ENCODE measurements around the gene TRMT13. TPM values are rescaled to one million over a fixed set of nuclear protein-coding genes. Genes with fewer than 3 reads are reported as not detected.
A peak's percentile ranks its signal among the peaks of the same experiment; 100 is the strongest.

TRMT13 gene
- total and polyA plus RNA-seq, 9 of the 15 experiments (the other 6 are each of a cell fraction or from before 2014, with no cell fraction given), result 18.7 to 33.0 (median 28.9) TPM

GRCh38 chr1:100132566-100133477, at the start of gene TRMT13, which contains the start of gene SASS6 (continued):
- TF ChIP-seq ZNF407 (IDR thresholded peaks at IDR 0.05; ENCODE audit: low read depth) (peak; percentile 100), ZNF77 (CRISPR knock-in tag; IDR thresholded peaks at IDR 0.05) (no peak), MCM5 (IDR thresholded peaks at IDR 0.05; ENCODE audit: low read depth) (no peak), ZNF121 (CRISPR knock-in tag; conservative IDR thresholded peaks at IDR 0.05) (no peak), TCF7L2 (IDR thresholded peaks at IDR 0.05; ENCODE audit: low read depth, low read length) (no peak), SIRT6 (IDR thresholded peaks at IDR 0.05; ENCODE audit: low read depth, low read length) (no peak), ZNF511 (CRISPR knock-in tag; IDR thresholded peaks at IDR 0.05) (peak; percentile 81; the same call in 1 of the 2 replicates), STAT5B (CRISPR knock-in tag; IDR thresholded peaks at IDR 0.05) (no peak), ZNF282 (CRISPR knock-in tag; IDR thresholded peaks at IDR 0.05) (no peak), RBBP5 (IDR thresholded peaks at IDR 0.05; ENCODE audit: borderline replicate concordance, insufficient read depth, low read length, poor library complexity, severe bottlenecking) (peak; percentile 84), ZC3H4 (CRISPR knock-in tag; IDR thresholded peaks at IDR 0.05; ENCODE audit: borderline replicate concordance) (no peak), ZNF140 (CRISPR knock-in tag; IDR thresholded peaks at IDR 0.05) (no peak), CTBP1 (IDR thresholded peaks at IDR 0.05; ENCODE audit: borderline replicate concordance) (peak; percentile 68; the same call in 1 of the 2 replicates), SNIP1 (IDR thresholded peaks at IDR 0.05; ENCODE audit: low read depth) (no peak), ZNF408 (CRISPR knock-in tag; IDR thresholded peaks at IDR 0.05; ENCODE audit: low read depth) (no peak), VEZF1 (CRISPR knock-in tag; IDR thresholded peaks at IDR 0.05) (peak; percentile 89), POLR3A (IDR thresholded peaks at IDR 0.05; ENCODE audit: borderline replicate concordance, extremely low read depth, insufficient read depth, insufficient read length) (no peak), ZBED1 (IDR thresholded peaks at IDR 0.05) (peak; percentile 51; the same call in 1 of the 2 replicates), CC2D1A (IDR thresholded peaks at IDR 0.05) (peak; percentile 83; the same call in 1 of the 2 replicates)

Measured in K562 (cell line).